ENCODE data around the gene SLC6A18.

The SLC6A18 gene

DNA sequence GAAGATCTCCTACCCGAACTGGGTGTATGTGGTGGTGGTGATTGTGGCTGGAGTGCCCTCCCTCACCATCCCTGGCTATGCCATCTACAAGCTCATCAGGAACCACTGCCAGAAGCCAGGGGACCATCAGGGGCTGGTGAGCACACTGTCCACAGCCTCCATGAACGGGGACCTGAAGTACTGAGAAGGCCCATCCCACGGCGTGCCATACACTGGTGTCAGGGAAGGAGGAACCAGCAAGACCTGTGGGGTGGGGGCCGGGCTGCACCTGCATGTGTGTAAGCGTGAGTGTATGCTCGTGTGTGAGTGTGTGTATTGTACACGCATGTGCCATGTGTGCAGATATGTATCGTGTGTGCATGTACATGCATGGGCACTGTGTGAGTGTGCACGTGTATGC lies 3.5 kb upstream of the SLC6A18 start:
- Histone ChIP-seq H3K79me2 (ENCODE audit: low read length) (no peaks in the 10 kb centered on the region), H4K20me1 (ENCODE audit: insufficient read depth, low read length) (no peaks in the 10 kb centered on the region), H3K4me3 (ENCODE audit: low read length) (no peak overlapping the region), H3K9me3 (ENCODE audit: insufficient read depth, low read length) (no peaks in the 10 kb centered on the region), H3K4me1 (ENCODE audit: low read length) (no peaks in the 10 kb centered on the region), H2AFZ (ENCODE audit: low read depth, low read length) (no peak overlapping the region), H3K27me3 (ENCODE audit: low read depth, low read length) (no peaks in the 10 kb centered on the region), H3K4me2 (ENCODE audit: low read length) (no peak overlapping the region), H3K9ac (ENCODE audit: low read length) (no peak overlapping the region), H3K27ac (ENCODE audit: low read length) (no peak overlapping the region), H3K36me3 (replicated peaks; ENCODE audit: low read depth, low read length) (no peaks in the 10 kb centered on the region)
- TF ChIP-seq, protein P1, sequence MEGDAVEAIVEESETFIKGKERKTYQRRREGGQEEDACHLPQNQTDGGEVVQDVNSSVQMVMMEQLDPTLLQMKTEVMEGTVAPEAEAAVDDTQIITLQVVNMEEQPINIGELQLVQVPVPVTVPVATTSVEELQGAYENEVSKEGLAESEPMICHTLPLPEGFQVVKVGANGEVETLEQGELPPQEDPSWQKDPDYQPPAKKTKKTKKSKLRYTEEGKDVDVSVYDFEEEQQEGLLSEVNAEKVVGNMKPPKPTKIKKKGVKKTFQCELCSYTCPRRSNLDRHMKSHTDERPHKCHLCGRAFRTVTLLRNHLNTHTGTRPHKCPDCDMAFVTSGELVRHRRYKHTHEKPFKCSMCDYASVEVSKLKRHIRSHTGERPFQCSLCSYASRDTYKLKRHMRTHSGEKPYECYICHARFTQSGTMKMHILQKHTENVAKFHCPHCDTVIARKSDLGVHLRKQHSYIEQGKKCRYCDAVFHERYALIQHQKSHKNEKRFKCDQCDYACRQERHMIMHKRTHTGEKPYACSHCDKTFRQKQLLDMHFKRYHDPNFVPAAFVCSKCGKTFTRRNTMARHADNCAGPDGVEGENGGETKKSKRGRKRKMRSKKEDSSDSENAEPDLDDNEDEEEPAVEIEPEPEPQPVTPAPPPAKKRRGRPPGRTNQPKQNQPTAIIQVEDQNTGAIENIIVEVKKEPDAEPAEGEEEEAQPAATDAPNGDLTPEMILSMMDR (IDR thresholded peaks at IDR 0.05; ENCODE audit: low read depth, low read length), result no peak
- TF ChIP-seq EZH2phosphoT487 (IDR thresholded peaks at IDR 0.05; ENCODE audit: low read depth), result no peak

DNA sequence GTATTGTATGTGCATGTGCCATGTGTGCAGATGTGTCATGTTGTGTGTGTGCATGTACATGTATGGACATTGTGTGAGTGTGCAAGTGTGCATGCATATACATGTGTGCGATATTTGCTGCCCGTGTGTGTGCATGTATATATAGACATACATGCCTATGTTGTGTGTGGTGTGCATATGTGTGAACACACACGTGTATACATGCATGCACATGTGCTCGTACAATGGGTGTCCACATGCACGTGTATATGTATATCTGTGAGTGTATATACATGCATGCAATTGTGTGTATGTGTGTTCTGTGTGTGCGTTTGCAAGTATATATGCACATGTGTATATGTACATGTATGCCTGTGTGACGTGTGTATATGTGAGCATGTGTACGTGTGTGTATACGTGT lies 3.0 kb upstream of the SLC6A18 start:
- Histone ChIP-seq H3K36me3 (replicated peaks; ENCODE audit: low read depth, low read length) (no peaks in the 10 kb centered on the region), H3K9ac (ENCODE audit: low read length) (no peak overlapping the region), H2AFZ (ENCODE audit: low read depth, low read length) (no peak overlapping the region), H3K4me3 (ENCODE audit: low read length) (no peak overlapping the region), H3K27ac (ENCODE audit: low read length) (no peak overlapping the region), H3K27me3 (ENCODE audit: low read depth, low read length) (no peaks in the 10 kb centered on the region), H3K9me3 (ENCODE audit: insufficient read depth, low read length) (no peaks in the 10 kb centered on the region), H4K20me1 (ENCODE audit: insufficient read depth, low read length) (no peaks in the 10 kb centered on the region), H3K4me2 (ENCODE audit: low read length) (no peak overlapping the region), H3K4me1 (ENCODE audit: low read length) (no peaks in the 10 kb centered on the region), H3K79me2 (ENCODE audit: low read length) (no peaks in the 10 kb centered on the region)
- TF ChIP-seq EZH2phosphoT487 (IDR thresholded peaks at IDR 0.05; ENCODE audit: low read depth), result no peak
- TF ChIP-seq, protein P1 (IDR thresholded peaks at IDR 0.05; ENCODE audit: low read depth, low read length), result no peak

DNA sequence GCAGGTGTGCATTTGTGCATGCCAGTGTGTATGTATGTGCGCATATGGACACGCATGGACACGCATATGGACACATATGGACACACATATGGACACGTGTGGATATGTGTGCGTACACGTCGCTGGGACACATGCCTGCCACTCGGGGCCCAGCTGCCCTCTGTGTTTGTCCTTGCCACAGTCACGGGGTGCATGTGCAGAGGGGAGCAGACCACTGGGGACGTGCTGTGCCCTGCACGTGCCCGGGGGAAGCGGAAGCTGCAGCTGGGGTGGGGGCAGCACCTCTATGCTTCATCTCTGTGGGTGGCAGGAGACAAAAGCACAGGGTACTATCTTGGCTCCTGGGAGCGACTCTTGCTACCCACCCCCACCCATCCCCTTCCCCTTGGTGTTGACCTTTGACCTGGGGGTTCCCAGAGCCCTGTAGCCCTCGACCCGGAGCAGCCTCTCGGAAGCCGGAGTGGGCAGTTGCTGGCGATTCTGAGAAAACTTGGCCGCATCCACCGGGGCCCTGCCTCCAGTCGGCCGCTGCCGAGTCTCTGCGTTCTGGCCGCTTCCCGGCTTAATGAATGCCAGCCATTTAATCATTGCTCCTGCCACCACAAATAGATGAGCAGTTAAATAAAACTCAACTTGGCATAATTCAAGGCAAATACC lies 2.4 kb upstream of the SLC6A18 start:
- no peaks in the 10 kb centered on the region for H3K27me3 ChIP-seq (ENCODE audit: low read depth, low read length)

DNA sequence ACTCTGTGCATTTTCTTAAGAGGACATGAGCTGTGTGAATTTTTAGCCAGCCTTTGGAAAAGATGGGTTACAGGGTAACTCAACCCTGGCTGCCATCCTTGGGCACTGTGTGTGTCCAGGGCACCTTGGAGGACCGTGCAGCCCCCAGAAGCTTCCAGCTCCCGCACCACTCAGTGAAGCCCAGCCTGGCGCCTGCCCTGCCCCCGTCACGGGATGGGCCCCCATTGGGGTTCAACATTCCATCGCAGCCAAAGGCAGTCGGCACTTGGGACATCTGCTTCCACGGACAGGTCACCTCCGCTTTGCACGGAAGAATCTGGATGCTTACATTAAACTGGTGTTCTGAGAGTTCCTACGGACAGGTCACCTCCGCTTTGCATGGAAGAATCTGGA lies 1.9 kb upstream of the SLC6A18 start:
- no peak for TF ChIP-seq EZH2phosphoT487 (IDR thresholded peaks at IDR 0.05; ENCODE audit: low read depth)
- TF ChIP-seq, protein P1 (IDR thresholded peaks at IDR 0.05; ENCODE audit: low read depth, low read length), result no peak
- H2AFZ ChIP-seq (ENCODE audit: low read depth, low read length), result no peak overlapping the region
- no peaks in the 10 kb centered on the region for H3K36me3 ChIP-seq (replicated peaks; ENCODE audit: low read depth, low read length)
- H3K27me3 ChIP-seq (ENCODE audit: low read depth, low read length), result no peaks in the 10 kb centered on the region
- H3K79me2 ChIP-seq (ENCODE audit: low read length), result no peaks in the 10 kb centered on the region
- H3K4me2 ChIP-seq (ENCODE audit: low read length), result no peak overlapping the region
- no peaks in the 10 kb centered on the region for H3K9me3 ChIP-seq (ENCODE audit: insufficient read depth, low read length)
- no peak overlapping the region for H3K4me3 ChIP-seq (ENCODE audit: low read length)
- no peak overlapping the region for H3K9ac ChIP-seq (ENCODE audit: low read length)
- H4K20me1 ChIP-seq (ENCODE audit: insufficient read depth, low read length), result no peaks in the 10 kb centered on the region
- H3K4me1 ChIP-seq (ENCODE audit: low read length), result no peaks in the 10 kb centered on the region
- no peak overlapping the region for H3K27ac ChIP-seq (ENCODE audit: low read length)

More for the DNA sequence above, 2.4 kb upstream of the SLC6A18 start:
- no peak overlapping the region for H3K9ac ChIP-seq (ENCODE audit: low read length)
- no peak overlapping the region for H3K27ac ChIP-seq (ENCODE audit: low read length)
- H3K4me2 ChIP-seq (ENCODE audit: low read length), result no peak overlapping the region
- H3K36me3 ChIP-seq (replicated peaks; ENCODE audit: low read depth, low read length), result no peaks in the 10 kb centered on the region
- H4K20me1 ChIP-seq (ENCODE audit: insufficient read depth, low read length), result no peaks in the 10 kb centered on the region
- no peak overlapping the region for H2AFZ ChIP-seq (ENCODE audit: low read depth, low read length)
- no peaks in the 10 kb centered on the region for H3K4me1 ChIP-seq (ENCODE audit: low read length)
- H3K4me3 ChIP-seq (ENCODE audit: low read length), result no peak overlapping the region
- H3K9me3 ChIP-seq (ENCODE audit: insufficient read depth, low read length), result no peaks in the 10 kb centered on the region
- no peaks in the 10 kb centered on the region for H3K79me2 ChIP-seq (ENCODE audit: low read length)
- no peak for TF ChIP-seq EZH2phosphoT487 (IDR thresholded peaks at IDR 0.05; ENCODE audit: low read depth)
- TF ChIP-seq, protein P1 (IDR thresholded peaks at IDR 0.05; ENCODE audit: low read depth, low read length), result no peak

Measured in OCI-LY3 (cell line).